Spleen (tissue), 11 donors: ENCODE results near the gene SH2D5. TPM values are rescaled to one million over a fixed set of nuclear protein-coding genes. Genes with fewer than 3 reads are reported as not detected.

Experiments
- DNase-seq: peaks from one replicate; pipeline ENCODE4 v3.0.0-alpha.2; 2020
- H3K27ac ChIP-seq, 8 donors: fragments of 200-600 bp; sonication (generic) in 7 of 8; 1 replicate in 4 of 8; 2 replicates in 4 of 8; pipeline versions ENCODE4 v1.5.0 to v1.8.0; 2016 to 2021; ENCODE audit warnings: inconsistent platforms in 4 of 8, mild to moderate bottlenecking in 4 of 8, moderate library complexity in 1 of 8
- H3K27me3 ChIP-seq, 7 donors: fragments of 200-600 bp; sonication (generic) in 6 of 7; replicated peaks in 1 of 7; 1 replicate in 4 of 7; 2 replicates in 3 of 7; pipeline versions ENCODE4 v1.5.0 to v1.8.0; 2016 to 2021; ENCODE audit warnings: inconsistent platforms in 3 of 7, mild to moderate bottlenecking in 1 of 7
- H3K36me3 ChIP-seq, 6 donors: fragments of 200-600 bp; sonication (generic) in 5 of 6; 1 replicate in 4 of 6; 2 replicates in 2 of 6; pipeline versions ENCODE4 v1.5.0 to v1.8.0; 2016 to 2021; ENCODE audit warnings: inconsistent platforms in 2 of 6
- H3K4me1 ChIP-seq, 6 donors: fragments of 200-600 bp; sonication (generic) in 5 of 6; 1 replicate in 3 of 6; 2 replicates in 3 of 6; pipeline versions ENCODE4 v1.5.0 to v1.8.0; 2016 to 2021; ENCODE audit warnings: inconsistent platforms in 3 of 6
- H3K4me3 ChIP-seq, 8 donors: fragments of 200-600 bp; sonication (generic) in 7 of 8; 1 replicate in 4 of 8; 2 replicates in 4 of 8; pipeline versions ENCODE4 v1.5.0 to v1.8.0; 2016 to 2021; ENCODE audit warnings: inconsistent platforms in 4 of 8, mild to moderate bottlenecking in 4 of 8, moderate library complexity in 2 of 8
- H3K9me3 ChIP-seq, 8 donors: fragments of 200-600 bp; sonication (generic) in 7 of 8; 1 replicate in 4 of 8; 2 replicates in 4 of 8; pipeline versions ENCODE4 v1.5.0 to v1.8.0; 2016 to 2021; ENCODE audit warnings: inconsistent platforms in 4 of 8
- CTCF ChIP-seq, 11 experiments: fragments of 200-600 bp in 7 of 11; fragments of 450-650 bp in 4 of 11; sonication (generic) in 4 of 11; IDR thresholded peaks in 8 of 11; conservative IDR thresholded peaks in 3 of 11; 1 replicate in 7 of 11; 2 replicates in 4 of 11; pipeline versions ENCODE4 v1.4.0 to v1.8.0; 2016 to 2021; ENCODE audit warnings: antibody characterized with exemption in 11 of 11, inconsistent platforms in 4 of 11, mild to moderate bottlenecking in 1 of 11
- POLR2A ChIP-seq, 3 donors: fragments of 450-650 bp; IDR thresholded peaks; one replicate each; pipeline ENCODE4 v1.5.1; 2017; ENCODE audit warnings: antibody characterized with exemption in 3 of 3, mild to moderate bottlenecking in 1 of 3
- POLR2AphosphoS5 ChIP-seq, 3 donors: sonication (generic); formaldehyde crosslinking; IDR thresholded peaks; one replicate each; pipeline ENCODE4 v1.5.1; 2017; ENCODE audit warnings: antibody characterized with exemption in 3 of 3
- WGBS, 5 donors: extraction: QIAGEN DNeasy Blood & Tissue Kit in 3 of 5; methylation state at CpG; one replicate each; pipeline versions ENCODE4 v1.1.5 to v1.1.7; 2013 to 2018; 5-methylcytosine and 5-hydroxymethylcytosine counted together
- intact Hi-C: fragments of 100-400 bp; cut with DNase I; formaldehyde crosslinking; loops from one replicate; pipeline ENCODE4 v1.15.0; 2023; ENCODE audit warnings: low total_unique reads
- polyA plus RNA-seq, 3 donors: library from polyadenylated mRNA; stranded (reverse); fragments of 200-250 nt; gene quantifications; one replicate each; pipeline ENCODE4 v1.2.1, GENCODE V29; 2013
- total RNA-seq, 7 donors: library from RNA; depleted of rRNA in 3 of 7; stranded (reverse); fragments of >200 nt in 3 of 7; fragmentation: NEBNext Ultra II Directional in 4 of 7; extraction: Animal tissue kit (Norgen Biotek cat#: 25700) in 4 of 7; gene quantifications; one replicate each; pipeline versions ENCODE4 v1.1.0 to v1.2.1, GENCODE V29; 2016 to 2021
- donor health status: healthy with polysubstance abuse.
- donor health status: DM: no; HTN: no; CAD: no; lungs with moderate emphysema.
- donor health status: DM: no; HTN: no; CAD: no.
- donor health status: Bipolar disorder and iron deficiency.
- donor health status: healthy.
- donor health status: DM: no; HTN: no; CAD: no.
- donor health status: DM: yes; HTN: yes; CAD: no.

SH2D5 gene
- total and polyA plus RNA-seq, 10 donors = 0.02 to 0.22 (median 0.05) TPM; not detected in 5

GRCh38 chr1:20724364-20725188 lies 7.9 kb downstream of the SH2D5 start:
- DNase-seq = no peak
- Histone ChIP-seq H3K27ac (no peak overlapping the region), H3K9me3 (no peaks in the 10 kb centered on the region), H3K27me3 (peaks cover 0 to 19% (median 0%) of the 10 kb centered on the region in 7 donors), H3K36me3 (no peaks in the 10 kb centered on the region), H3K4me1 (no peaks in the 10 kb centered on the region), H3K4me3 (no peak overlapping the region)
- 89 to 94% (median 92%) methylated on average over 13 to 17 of the region's 17 CpGs for WGBS, 5 donors
- TF ChIP-seq CTCF (IDR thresholded peaks at IDR 0.05 in 8 of 11, conservative IDR thresholded peaks at IDR 0.05 in 3 of 11) = no peak
- TF ChIP-seq POLR2AphosphoS5 (IDR thresholded peaks at IDR 0.05) = no peak
- TF ChIP-seq POLR2A (IDR thresholded peaks at IDR 0.05) = no peak
- intact Hi-C loops = no loop called here

GRCh38 chr1:20723537-20724363 lies 8.8 kb downstream of the SH2D5 start:
- Histone ChIP-seq H3K4me1 (no peaks in the 10 kb centered on the region), H3K27me3 (peaks cover 0 to 11% (median 0%) of the 10 kb centered on the region in 7 donors), H3K4me3 (no peak overlapping the region), H3K9me3 (no peaks in the 10 kb centered on the region), H3K36me3 (no peaks in the 10 kb centered on the region), H3K27ac (no peak overlapping the region)
- TF ChIP-seq POLR2A (IDR thresholded peaks at IDR 0.05) (no peak), POLR2AphosphoS5 (IDR thresholded peaks at IDR 0.05) (no peak), CTCF (IDR thresholded peaks at IDR 0.05 in 8 of 11, conservative IDR thresholded peaks at IDR 0.05 in 3 of 11) (no peak)
- no peak for DNase-seq
- intact Hi-C loops = no loop called here
- 93 to 95% (median 93%) methylated on average over 11 to 35 of the region's 35 CpGs for WGBS, 5 donors

GRCh38 chr1:20723159-20723536 lies 9.4 kb downstream of the SH2D5 start:
- Histone ChIP-seq H3K4me3 (no peak overlapping the region), H3K9me3 (no peaks in the 10 kb centered on the region), H3K27ac (no peak overlapping the region), H3K36me3 (no peaks in the 10 kb centered on the region), H3K4me1 (peaks cover 0 to 2% (median 1%) of the 10 kb centered on the region in 6 donors), H3K27me3 (peaks cover 0 to 11% (median 0%) of the 10 kb centered on the region in 7 donors)
- WGBS, 5 donors = 81 to 93% (median 90%) methylated on average over 4 of the region's 4 CpGs
- TF ChIP-seq POLR2A (IDR thresholded peaks at IDR 0.05) = no peak
- no peak for TF ChIP-seq POLR2AphosphoS5 (IDR thresholded peaks at IDR 0.05)
- no peak for TF ChIP-seq CTCF (IDR thresholded peaks at IDR 0.05 in 8 of 11, conservative IDR thresholded peaks at IDR 0.05 in 3 of 11)
- intact Hi-C loops = no loop called here
- DNase-seq = no peak
